RWPE2 (cell line): ENCODE measurements around the gene ALDH3B1.

Experiments used
- ATAC-seq: fragments of 200-7000 bp; cut with Tn5 transposase; 3 replicates; pipeline ENCODE4 v1.9.1; 2021; ENCODE audit warnings: low read depth
- DNase-seq: peaks from one replicate; pipeline ENCODE4 v3.0.0-alpha.2; 2020; ENCODE audit warnings: low spot score
- H3K27ac ChIP-seq: fragments of 450-650 bp; 2 replicates; pipeline ENCODE4 v1.5.1; 2017; ENCODE audit warnings: mild to moderate bottlenecking; ENCODE audit not compliant: poor library complexity, severe bottlenecking
- H3K27me3 ChIP-seq: fragments of 250-450 bp; sonication (Bioruptor Pico); 2 replicates; pipeline ENCODE4 v1.5.1; 2021; ENCODE audit warnings: mild to moderate bottlenecking, moderate library complexity; ENCODE audit not compliant: insufficient read depth, poor library complexity, severe bottlenecking
- H3K36me3 ChIP-seq: fragments of 250-450 bp; sonication (Bioruptor Pico); 2 replicates; pipeline ENCODE4 v1.5.1; 2020; ENCODE audit warnings: low read depth, mild to moderate bottlenecking, moderate library complexity
- H3K4me1 ChIP-seq: fragments of 250-450 bp; sonication (Bioruptor Pico); 2 replicates; pipeline ENCODE4 v1.5.1; 2021; ENCODE audit warnings: mild to moderate bottlenecking, moderate library complexity; ENCODE audit not compliant: insufficient read depth, poor library complexity, severe bottlenecking
- H3K4me3 ChIP-seq: fragments of 250-450 bp; sonication (Bioruptor Pico); 2 replicates; pipeline ENCODE4 v1.5.1; 2021; ENCODE audit warnings: mild to moderate bottlenecking, moderate library complexity; ENCODE audit not compliant: severe bottlenecking
- H3K9me3 ChIP-seq: fragments of 250-450 bp; sonication (Bioruptor Pico); 2 replicates; pipeline ENCODE4 v1.5.1; 2021; ENCODE audit warnings: mild to moderate bottlenecking, moderate library complexity; ENCODE audit not compliant: severe bottlenecking
- TF ChIP-seq, protein P1 (sequence below): fragments of 450-650 bp; IDR thresholded peaks from one replicate; pipeline ENCODE4 v1.5.1; 2017; ENCODE audit warnings: mild to moderate bottlenecking, moderate library complexity; ENCODE audit not compliant: poor library complexity, severe bottlenecking

ALDH3B1 gene

GRCh38 chr11:68051191-68052136, 41.3 kb downstream of the ALDH3B1 start:
- Histone ChIP-seq H3K36me3 (peaks cover 31% of the 10 kb centered on the region), H3K27me3 (no peaks in the 10 kb centered on the region), H3K9me3 (no peaks in the 10 kb centered on the region), H3K4me1 (no peaks in the 10 kb centered on the region), H3K4me3 (no peak overlapping the region), H3K27ac (no peak overlapping the region)
- TF ChIP-seq, protein P1, sequence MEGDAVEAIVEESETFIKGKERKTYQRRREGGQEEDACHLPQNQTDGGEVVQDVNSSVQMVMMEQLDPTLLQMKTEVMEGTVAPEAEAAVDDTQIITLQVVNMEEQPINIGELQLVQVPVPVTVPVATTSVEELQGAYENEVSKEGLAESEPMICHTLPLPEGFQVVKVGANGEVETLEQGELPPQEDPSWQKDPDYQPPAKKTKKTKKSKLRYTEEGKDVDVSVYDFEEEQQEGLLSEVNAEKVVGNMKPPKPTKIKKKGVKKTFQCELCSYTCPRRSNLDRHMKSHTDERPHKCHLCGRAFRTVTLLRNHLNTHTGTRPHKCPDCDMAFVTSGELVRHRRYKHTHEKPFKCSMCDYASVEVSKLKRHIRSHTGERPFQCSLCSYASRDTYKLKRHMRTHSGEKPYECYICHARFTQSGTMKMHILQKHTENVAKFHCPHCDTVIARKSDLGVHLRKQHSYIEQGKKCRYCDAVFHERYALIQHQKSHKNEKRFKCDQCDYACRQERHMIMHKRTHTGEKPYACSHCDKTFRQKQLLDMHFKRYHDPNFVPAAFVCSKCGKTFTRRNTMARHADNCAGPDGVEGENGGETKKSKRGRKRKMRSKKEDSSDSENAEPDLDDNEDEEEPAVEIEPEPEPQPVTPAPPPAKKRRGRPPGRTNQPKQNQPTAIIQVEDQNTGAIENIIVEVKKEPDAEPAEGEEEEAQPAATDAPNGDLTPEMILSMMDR: no peak
- DNase-seq: no peak
- ATAC-seq: no peak

DNA sequence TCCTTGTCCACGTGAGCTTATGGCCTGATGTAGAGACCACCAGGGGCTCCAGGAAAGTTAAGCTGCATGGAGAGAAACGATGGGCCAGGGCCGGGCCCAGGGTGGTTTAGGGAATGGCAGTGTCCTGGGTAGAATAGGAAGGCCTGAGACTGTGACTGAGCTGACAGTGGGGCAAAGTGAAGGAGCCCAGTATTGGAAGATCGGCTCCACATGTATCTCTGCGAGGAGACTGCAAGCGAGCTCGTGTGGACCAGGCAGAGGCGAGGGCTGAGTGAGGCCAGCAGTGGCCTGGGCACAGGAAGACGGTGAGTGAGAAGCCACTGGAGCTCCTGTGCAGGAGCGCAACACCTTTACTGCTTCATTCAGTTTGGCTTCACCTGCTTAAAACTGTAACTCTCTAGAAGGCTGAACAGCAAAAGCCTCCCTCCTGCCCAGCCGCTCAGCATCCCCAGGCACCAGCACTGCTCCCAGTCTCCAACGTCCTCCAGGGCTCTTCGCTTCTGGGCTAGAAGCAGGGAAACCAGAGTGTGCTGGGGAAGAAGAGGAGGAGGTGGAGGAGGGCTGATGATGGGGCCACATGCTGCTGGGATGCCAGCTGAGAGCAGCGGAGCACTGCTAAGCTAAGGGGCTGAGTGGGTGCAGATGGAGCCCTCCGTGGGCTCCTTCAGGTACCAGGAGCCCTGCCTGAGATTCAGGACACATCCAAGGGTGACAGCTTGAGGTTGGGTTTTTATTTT, 42.2 kb downstream of the ALDH3B1 start:
- Histone ChIP-seq H3K27me3 (no peaks in the 10 kb centered on the region), H3K36me3 (peaks cover 31% of the 10 kb centered on the region), H3K4me3 (no peak overlapping the region), H3K4me1 (no peaks in the 10 kb centered on the region), H3K27ac (no peak overlapping the region), H3K9me3 (no peaks in the 10 kb centered on the region)
- no peak for ATAC-seq
- TF ChIP-seq, protein P1: no peak
- no peak for DNase-seq

DNA sequence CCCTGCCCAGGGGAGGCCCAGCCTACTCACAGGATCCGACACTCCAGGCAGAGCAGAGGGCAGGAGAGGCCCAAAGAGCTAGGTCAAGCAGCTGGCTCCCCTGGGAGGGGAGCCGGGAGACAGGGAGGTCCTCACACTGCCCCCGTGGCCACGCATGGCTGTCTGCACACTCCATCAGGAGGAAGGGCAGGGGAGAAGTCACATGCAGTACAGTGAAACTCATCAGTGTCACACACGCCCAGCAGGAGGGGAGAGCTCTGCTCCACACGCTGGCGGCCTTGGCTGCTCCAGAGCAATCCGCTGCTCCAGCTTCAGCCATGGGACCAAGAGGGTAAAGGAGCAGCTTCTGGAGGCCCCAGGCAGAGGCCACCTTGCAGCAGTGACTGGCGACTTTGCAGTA, 43.0 kb downstream of the ALDH3B1 start:
- TF ChIP-seq, protein P1: no peak
- H3K4me1 ChIP-seq: no peaks in the 10 kb centered on the region
- H3K36me3 ChIP-seq: peaks cover 27% of the 10 kb centered on the region
- DNase-seq: no peak
- peak; percentile 14; the same call in 2 of the 3 replicates for ATAC-seq
- H3K4me3 ChIP-seq: no peak overlapping the region
- no peaks in the 10 kb centered on the region for H3K9me3 ChIP-seq
- H3K27ac ChIP-seq: no peak overlapping the region
- H3K27me3 ChIP-seq: no peaks in the 10 kb centered on the region

DNA sequence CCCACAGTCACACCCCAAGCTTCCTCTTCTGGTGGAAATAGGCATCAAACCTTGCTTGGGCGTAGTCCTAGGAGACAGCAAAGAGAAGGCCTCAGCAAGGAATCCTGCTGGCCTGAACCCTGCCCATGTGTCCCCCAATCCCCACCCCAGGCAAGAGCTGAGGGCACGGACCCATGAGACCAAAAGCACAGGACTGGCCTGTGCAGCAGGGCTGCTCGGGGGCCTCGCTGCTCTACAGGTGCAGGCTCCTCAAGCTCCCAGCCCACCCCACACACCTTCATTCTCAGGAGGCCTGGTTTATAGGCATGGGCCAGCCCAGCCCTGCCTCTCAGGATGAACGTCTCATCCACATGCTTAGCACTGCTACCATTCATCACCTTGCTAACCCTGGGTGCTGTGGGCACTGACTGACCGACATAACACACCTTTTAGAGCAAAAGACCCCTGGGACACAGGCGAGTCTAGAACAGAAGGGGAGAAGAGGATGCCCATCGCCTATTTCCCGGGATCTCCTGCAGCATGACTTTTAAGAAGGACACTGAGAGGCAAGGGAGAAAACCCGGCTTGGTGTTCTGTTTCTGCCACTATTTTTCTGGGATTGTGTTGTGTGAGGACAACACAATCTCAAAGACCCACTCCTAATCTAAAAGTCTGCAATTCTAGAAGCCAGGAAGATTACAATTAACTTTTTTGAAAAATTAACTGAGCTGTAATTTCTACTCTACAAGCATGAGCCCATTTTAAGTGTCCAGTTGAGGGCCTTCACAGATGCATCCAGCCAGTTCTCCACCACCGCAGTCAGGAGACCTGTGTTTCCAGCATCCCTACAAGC, 44.1 kb downstream of the ALDH3B1 start:
- ATAC-seq (no peak), DNase-seq (no peak)
- Histone ChIP-seq H3K27ac (no peak overlapping the region), H3K4me3 (no peak overlapping the region), H3K36me3 (peaks cover 18% of the 10 kb centered on the region), H3K4me1 (no peaks in the 10 kb centered on the region), H3K27me3 (no peaks in the 10 kb centered on the region), H3K9me3 (no peaks in the 10 kb centered on the region)
- TF ChIP-seq, protein P1: no peak
